Measurements from ENCODE around the gene TTC1.

TTC1 gene

GRCh38 chr5:159982421-159983173 lies 26.3 kb upstream of the TTC1 start:
- TF ChIP-seq CTCF (IDR thresholded peaks at IDR 0.05): no peak

GRCh38 chr5:159987031-159987674 lies 21.8 kb upstream of the TTC1 start:
- TF ChIP-seq CTCF (IDR thresholded peaks at IDR 0.05): peak; percentile 88

- peak; percentile 31; the same call in 1 of the 2 replicates for TF ChIP-seq CTCF (IDR thresholded peaks at IDR 0.05)
Measured at GRCh38 chr5:159990506-159990905, 18.4 kb upstream of the TTC1 start.

GRCh38 chr5:159992566-159992965 lies 16.4 kb upstream of the TTC1 start:
- no peak for TF ChIP-seq CTCF (IDR thresholded peaks at IDR 0.05)

GRCh38 chr5:159993194-159993593 lies 15.7 kb upstream of the TTC1 start:
- no peak for TF ChIP-seq CTCF (IDR thresholded peaks at IDR 0.05)

- no peak for TF ChIP-seq CTCF (IDR thresholded peaks at IDR 0.05)
Measured at GRCh38 chr5:159995907-159996306, 13.0 kb upstream of the TTC1 start.

GRCh38 chr5:160001457-160001856 lies 7.5 kb upstream of the TTC1 start:
- no peak for TF ChIP-seq CTCF (IDR thresholded peaks at IDR 0.05)

Data from LNCAP (cell line).